GM23338 (cell line): ENCODE measurements around the gene MIER2. TPM values are rescaled to one million over a fixed set of nuclear protein-coding genes. Genes with fewer than 3 reads are reported as not detected.

Source experiments
- ATAC-seq: fragments of 200-7000 bp; cut with Tn5 transposase; 3 replicates; pipeline ENCODE4 v1.9.1; 2020
- DNase-seq: peaks from one replicate; pipeline ENCODE4 v3.0.0-alpha.2; 2015; ENCODE audit warnings: low spot score
- H2AFZ ChIP-seq: fragments of 200-600 bp; sonication (generic); 2 replicates; pipeline ENCODE4 v1.8.0; 2016; ENCODE audit warnings: antibody characterized with exemption, mild to moderate bottlenecking, moderate library complexity
- H3F3A ChIP-seq: fragments of 200-600 bp; sonication (generic); replicated peaks from 2 replicates; pipeline ENCODE4 v1.8.0; 2017; ENCODE audit warnings: antibody characterized with exemption, mixed run types, low read depth
- H3K27ac ChIP-seq: fragments of 200-600 bp; sonication (generic); 2 replicates; pipeline ENCODE4 v1.6.1; 2016; ENCODE audit warnings: low read depth
- H3K27me3 ChIP-seq: fragments of 200-600 bp; sonication (generic); 2 replicates; pipeline ENCODE4 v1.8.0; 2016; ENCODE audit warnings: mild to moderate bottlenecking, mixed run types, moderate library complexity; ENCODE audit not compliant: insufficient read depth
- H3K36me3 ChIP-seq: fragments of 200-600 bp; sonication (generic); 2 replicates; pipeline ENCODE4 v1.8.0; 2016; ENCODE audit warnings: mild to moderate bottlenecking; ENCODE audit not compliant: insufficient read depth
- H3K4me1 ChIP-seq: fragments of 200-600 bp; sonication (generic); 2 replicates; pipeline ENCODE4 v1.8.0; 2016; ENCODE audit warnings: mild to moderate bottlenecking, moderate library complexity; ENCODE audit not compliant: insufficient read depth
- H3K4me2 ChIP-seq: fragments of 200-600 bp; sonication (generic); 2 replicates; pipeline ENCODE4 v1.7.1; 2017; ENCODE audit warnings: mixed run types
- H3K4me3 ChIP-seq: fragments of 200-600 bp; sonication (generic); 2 replicates; pipeline ENCODE4 v1.6.1; 2016; ENCODE audit warnings: mixed run types
- H3K79me2 ChIP-seq: fragments of 200-600 bp; sonication (generic); replicated peaks from 2 replicates; pipeline ENCODE4 v1.8.0; 2017; ENCODE audit warnings: mild to moderate bottlenecking; ENCODE audit not compliant: insufficient read depth
- H3K9me2 ChIP-seq: fragments of 200-600 bp; sonication (generic); 2 replicates; pipeline ENCODE4 v1.8.0; 2017; ENCODE audit not compliant: insufficient read depth
- H4K20me1 ChIP-seq: fragments of 200-600 bp; sonication (generic); replicated peaks from 2 replicates; pipeline ENCODE4 v1.8.0; 2017; ENCODE audit warnings: mild to moderate bottlenecking; ENCODE audit not compliant: insufficient read depth
- H3K27ac Mint-ChIP-seq: 2 replicates; pipeline ENCODE4 v1.8.0; 2020; ENCODE audit warnings: inconsistent platforms, mild to moderate bottlenecking, moderate library complexity, mixed read lengths
- H3K27me3 Mint-ChIP-seq: 3 replicates; pipeline ENCODE4 v1.8.0; 2022; ENCODE audit warnings: low read depth, mild to moderate bottlenecking, moderate library complexity, mixed read lengths, inconsistent platforms; ENCODE audit not compliant: insufficient read depth, poor library complexity
- H3K36me3 Mint-ChIP-seq: 3 replicates; pipeline ENCODE4 v1.8.0; 2021; ENCODE audit warnings: low read depth, mild to moderate bottlenecking, inconsistent platforms, moderate library complexity, mixed read lengths
- H3K4me1 Mint-ChIP-seq: 3 replicates; pipeline ENCODE4 v1.8.0; 2020; ENCODE audit warnings: mild to moderate bottlenecking, inconsistent platforms, mixed read lengths
- H3K4me3 Mint-ChIP-seq: 3 replicates; pipeline ENCODE4 v1.8.0; 2021; ENCODE audit warnings: moderate library complexity, mild to moderate bottlenecking, inconsistent platforms, mixed read lengths
- H3K9me3 Mint-ChIP-seq: 3 replicates; pipeline ENCODE4 v1.8.0; 2020; ENCODE audit warnings: moderate library complexity, mild to moderate bottlenecking, inconsistent platforms, mixed read lengths
- CREB1 ChIP-seq: fragments of 250-450 bp; sonication (Bioruptor Pico); IDR thresholded peaks from 2 replicates; pipeline ENCODE4 v1.5.0; 2020; ENCODE audit warnings: low read depth, mild to moderate bottlenecking, moderate library complexity
- CTCF ChIP-seq, 2 experiments: fragments of 200-600 bp in 1 of 2; sonication (generic) in 1 of 2; conservative IDR thresholded peaks; 2 replicates each; pipeline versions ENCODE4 v1.5.1 to v1.6.1; 2016 to 2017; ENCODE audit warnings: antibody characterized with exemption in 2 of 2, low read depth in 2 of 2, mild to moderate bottlenecking in 2 of 2, moderate library complexity in 1 of 2
- ETS1 ChIP-seq: IDR thresholded peaks from 2 replicates; pipeline ENCODE4 v1.6.1; 2016; ENCODE audit warnings: antibody characterized with exemption
- EZH2 ChIP-seq: fragments of 200-600 bp; sonication (generic); IDR thresholded peaks from one replicate; pipeline ENCODE4 v1.8.0; 2017; ENCODE audit warnings: antibody characterized with exemption, mild to moderate bottlenecking, low read depth; ENCODE audit not compliant: unreplicated experiment
- EZH2phosphoT487 ChIP-seq: fragments of 200-600 bp; sonication (generic); IDR thresholded peaks from one replicate; pipeline ENCODE4 v1.8.1; 2018; ENCODE audit warnings: antibody characterized with exemption; ENCODE audit not compliant: unreplicated experiment
- JUNB ChIP-seq: IDR thresholded peaks from one replicate; pipeline ENCODE4 v1.6.1; 2016; ENCODE audit warnings: antibody characterized with exemption; ENCODE audit not compliant: unreplicated experiment
- NANOG ChIP-seq: IDR thresholded peaks from 2 replicates; pipeline ENCODE4 v1.6.1; 2016; ENCODE audit warnings: antibody characterized with exemption, borderline replicate concordance
- POLR2AphosphoS5 ChIP-seq: IDR thresholded peaks from 2 replicates; pipeline ENCODE4 v1.6.1; 2016; ENCODE audit warnings: antibody characterized with exemption, low read depth
- REST ChIP-seq: IDR thresholded peaks from one replicate; pipeline ENCODE4 v1.6.1; 2018; ENCODE audit warnings: antibody characterized with exemption; ENCODE audit not compliant: unreplicated experiment
- STAT1 ChIP-seq: IDR thresholded peaks from one replicate; pipeline ENCODE4 v1.6.1; 2016; ENCODE audit warnings: antibody characterized with exemption; ENCODE audit not compliant: unreplicated experiment
- ZNF114 ChIP-seq: fragments of 250-450 bp; sonication (Bioruptor Pico); IDR thresholded peaks from 2 replicates; pipeline ENCODE4 v1.5.0; 2020; ENCODE audit warnings: mild to moderate bottlenecking, moderate library complexity
- ZNF331 ChIP-seq: fragments of 250-450 bp; sonication (Bioruptor Pico); IDR thresholded peaks from 2 replicates; pipeline ENCODE4 v1.5.0; 2020; ENCODE audit warnings: low read depth, mild to moderate bottlenecking, moderate library complexity
- ZNF462 ChIP-seq: fragments of 250-450 bp; sonication (Bioruptor Pico); IDR thresholded peaks from 2 replicates; pipeline ENCODE4 v1.5.0; 2020; ENCODE audit warnings: mild to moderate bottlenecking, moderate library complexity
- polyA plus RNA-seq: library from polyadenylated mRNA; unstranded; fragments of >200 nt; fragmentation: Nextera tagmentation; extraction: Ambion mirVana; gene quantifications from 2 replicates; pipeline ENCODE4 v1.2.1, GENCODE V29; 2016
- total RNA-seq: library from RNA; depleted of rRNA; stranded (reverse); fragments of >200 nt; shearing (Covaris generic); gene quantifications from 2 replicates; pipeline ENCODE4 v1.2.3, GENCODE V29; 2014

Gene MIER2
- total and polyA plus RNA-seq, 2 experiments from 2014 or later = 30.2 to 37.9 TPM

- peaks cover 15% of the 10 kb centered on the region for H3K27me3 Mint-ChIP-seq
- no peaks in the 10 kb centered on the region for H3K4me1 ChIP-seq
These were observed 82.5 kb downstream of the MIER2 start for GRCh38 chr19:262125-262524.

More at GRCh38 chr19:262125-262524, 82.5 kb downstream of the MIER2 start:
- ATAC-seq = no peak
- peaks cover 2% of the 10 kb centered on the region; the same call in 1 of the 3 replicates for H3K9me3 Mint-ChIP-seq
- H3K4me3 ChIP-seq = no peak overlapping the region
- H2AFZ ChIP-seq = no peak overlapping the region
- no peaks in the 10 kb centered on the region for H3K79me2 ChIP-seq
- H3F3A ChIP-seq = no peaks in the 10 kb centered on the region
- peaks cover 26% of the 10 kb centered on the region for H3K27me3 ChIP-seq
- H3K36me3 ChIP-seq = no peaks in the 10 kb centered on the region
- no peak for DNase-seq
- no peak overlapping the region for H3K27ac Mint-ChIP-seq
- H3K4me3 Mint-ChIP-seq = no peak overlapping the region
- no peaks in the 10 kb centered on the region for H3K36me3 Mint-ChIP-seq
- no peak overlapping the region for H3K27ac ChIP-seq
- H3K9me2 ChIP-seq = 0 out of 2 replicates have a peak, but pooled peaks cover 3% of the 10 kb centered on the region
- H4K20me1 ChIP-seq = no peaks in the 10 kb centered on the region
- no peak overlapping the region for H3K4me2 ChIP-seq
- no peaks in the 10 kb centered on the region; the same call in 2 of the 3 replicates for H3K4me1 Mint-ChIP-seq
- TF ChIP-seq CTCF (conservative IDR thresholded peaks at IDR 0.05; ENCODE audit: low read depth in 2 of 2) (no peak), ZNF331 (CRISPR knock-in tag) (no peak), NANOG (no peak), STAT1 (no peak), EZH2 (no peak), CREB1 (no peak), JUNB (no peak), ETS1 (no peak), REST (no peak), ZNF114 (CRISPR knock-in tag) (no peak), POLR2AphosphoS5 (no peak), ZNF462 (CRISPR knock-in tag) (no peak), EZH2phosphoT487 (no peak)
